PFSK-1 (cell line): ENCODE data around the gene ERI2.

Experiments
- POLR2AphosphoS5 ChIP-seq: IDR thresholded peaks from 2 replicates; pipeline ENCODE4 v1.6.1; 2012; ENCODE audit warnings: low read depth, mild to moderate bottlenecking, control low read depth, low read length, moderate library complexity
- REST ChIP-seq, 2 experiments: IDR thresholded peaks; 2 replicates each; pipeline versions ENCODE4 v1.6.1 to v1.8.0; 2011 to 2012; ENCODE audit warnings: low read depth in 2 of 2, low read length in 2 of 2, control low read depth in 1 of 2, inconsistent platforms in 1 of 2, mild to moderate bottlenecking in 1 of 2, moderate library complexity in 1 of 2; ENCODE audit not compliant: insufficient read depth in 1 of 2
- SIN3A ChIP-seq: IDR thresholded peaks from 2 replicates; pipeline ENCODE4 v1.6.1; 2012; ENCODE audit warnings: mild to moderate bottlenecking, low read length, moderate library complexity, borderline replicate concordance; ENCODE audit not compliant: insufficient read depth

DNA sequence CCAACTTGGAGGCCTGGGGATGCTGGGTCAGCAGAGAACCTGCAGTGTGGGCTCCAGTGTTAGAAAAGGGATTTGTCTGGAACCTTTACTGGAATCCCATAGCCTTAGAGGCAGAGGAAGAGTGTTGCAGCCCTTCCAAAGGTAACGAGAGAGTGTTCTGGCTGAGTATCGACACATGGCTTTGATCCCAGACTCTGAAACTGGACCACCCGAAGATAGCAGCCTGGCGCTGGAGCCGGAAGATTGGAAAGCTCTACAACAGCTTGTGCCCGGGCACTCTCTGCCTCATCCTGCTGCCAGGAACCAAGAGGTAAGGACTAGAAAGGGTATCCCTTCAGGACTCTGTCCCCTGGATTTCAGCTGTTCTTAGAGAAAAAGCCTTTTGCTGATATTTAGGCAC lies 39.8 kb upstream of the ERI2 start:
- TF ChIP-seq REST (IDR thresholded peaks at IDR 0.05; ENCODE audit: insufficient read depth in 1 of 2, low read depth in 2 of 2, low read length in 2 of 2) = no peak
- TF ChIP-seq POLR2AphosphoS5 = no peak
- TF ChIP-seq SIN3A = no peak
